H1 (cell line): Measurements from ENCODE around the gene HOXB8. TPM values are rescaled to one million over a fixed set of nuclear protein-coding genes. Genes with fewer than 3 reads are reported as not detected.

Source experiments
- CTCF ChIA-PET: fragments of 300-600 bp; sonication (Branson Sonifier 250); formaldehyde crosslinking; loops from one replicate; lab custom pipeline; 2021; ENCODE audit not compliant: partially characterized antibody; lab: Charles Lee
- POLR2A ChIA-PET: fragments of 300-600 bp; sonication (Branson Sonifier 250); formaldehyde crosslinking; loops from one replicate; lab custom pipeline; 2021; ENCODE audit warnings: inconsistent platforms; ENCODE audit not compliant: partially characterized antibody; lab: Charles Lee
- DNase-seq, 2 experiments: peaks; one replicate each; pipeline versions ENCODE4 v3.0.0 to v3.0.0-alpha.2; 2010 to 2022; ENCODE audit warnings: low spot score in 2 of 2, low read depth in 1 of 2, mixed read lengths in 1 of 2
- FAIRE-seq: peaks from 2 replicates; lab custom pipeline; 2011; peaks lifted over from hg19 to GRCh38; lab: Jason Lieb, UNC
- H2AFZ ChIP-seq: 2 replicates; pipeline ENCODE4 v1.8.1; 2012; ENCODE audit warnings: low read length, inconsistent platforms
- H2AK5ac ChIP-seq: 2 replicates; pipeline ENCODE4 v1.6.1; 2013; ENCODE audit warnings: low read depth, low read length
- H2BK120ac ChIP-seq: replicated peaks from 2 replicates; pipeline ENCODE3; 2013; ENCODE audit warnings: low read depth, low read length, inconsistent platforms
- H2BK12ac ChIP-seq: 2 replicates; pipeline ENCODE4 v1.6.1; 2013; ENCODE audit warnings: low read depth, low read length
- H2BK15ac ChIP-seq: 2 replicates; pipeline ENCODE4 v1.6.1; 2013; ENCODE audit warnings: low read length
- H2BK20ac ChIP-seq: 2 replicates; pipeline ENCODE4 v1.6.1; 2013; ENCODE audit warnings: low read length
- H2BK5ac ChIP-seq: 2 replicates; pipeline ENCODE4 v1.6.1; 2013; ENCODE audit warnings: low read depth, low read length
- H3K14ac ChIP-seq: 2 replicates; pipeline ENCODE4 v1.6.1; 2013; ENCODE audit warnings: inconsistent platforms; ENCODE audit not compliant: insufficient read length
- H3K18ac ChIP-seq: 2 replicates; pipeline ENCODE4 v1.6.1; 2013; ENCODE audit warnings: low read length; ENCODE audit errors: extremely low read depth
- H3K23ac ChIP-seq: 2 replicates; pipeline ENCODE4 v1.6.1; 2013; ENCODE audit warnings: inconsistent platforms; ENCODE audit not compliant: insufficient read length
- H3K23me2 ChIP-seq: 2 replicates; pipeline ENCODE4 v1.6.1; 2013; ENCODE audit warnings: low read depth, low read length
- H3K27ac ChIP-seq: 2 replicates; pipeline ENCODE4 v1.6.1; 2011; ENCODE audit warnings: low read depth, low read length, inconsistent platforms
- H3K27me3 ChIP-seq, 4 experiments: replicated peaks in 1 of 4; 1 replicate in 1 of 4; 2 replicates in 3 of 4; pipeline versions ENCODE4 v1.6.1 to v1.8.1; 2011 to 2013; ENCODE audit warnings: low read length in 3 of 4, mild to moderate bottlenecking in 3 of 4, inconsistent platforms in 2 of 4, mixed read lengths in 2 of 4, moderate library complexity in 1 of 4; ENCODE audit not compliant: control insufficient read depth in 3 of 4, insufficient read depth in 3 of 4; ENCODE audit errors: extremely low read depth in 1 of 4
- H3K36me3 ChIP-seq, 4 experiments: 2 replicates each; pipeline versions ENCODE4 v1.6.1 to v1.8.1; 2011 to 2013; ENCODE audit warnings: mild to moderate bottlenecking in 4 of 4, low read length in 3 of 4, moderate library complexity in 2 of 4, control low read depth in 1 of 4, inconsistent platforms in 1 of 4; ENCODE audit not compliant: insufficient read depth in 4 of 4, control insufficient read depth in 2 of 4
- H3K4ac ChIP-seq: replicated peaks from 2 replicates; pipeline ENCODE3; 2013; ENCODE audit warnings: low read length, low read depth, mixed read lengths, inconsistent platforms; ENCODE audit not compliant: insufficient read length
- H3K4me1 ChIP-seq, 4 experiments: replicated peaks in 1 of 4; 1 replicate in 1 of 4; 2 replicates in 3 of 4; pipeline versions ENCODE4 v1.6.1 to v1.8.1; 2011 to 2013; ENCODE audit warnings: low read length in 3 of 4, inconsistent platforms in 2 of 4, mixed read lengths in 1 of 4; ENCODE audit not compliant: insufficient read depth in 4 of 4, control insufficient read depth in 3 of 4
- H3K4me2 ChIP-seq, 2 experiments: 2 replicates each; pipeline versions ENCODE4 v1.6.1 to v1.8.1; 2011 to 2013; ENCODE audit warnings: low read depth in 2 of 2, low read length in 2 of 2, control low read depth in 1 of 2, inconsistent platforms in 1 of 2, mild to moderate bottlenecking in 1 of 2; ENCODE audit not compliant: insufficient read depth in 1 of 2
- H3K4me3 ChIP-seq, 4 experiments: fragments of 200-600, 300-600 bp in 1 of 4; sonication (generic), shearing (Covaris generic), sonication (Bioruptor Twin) in 1 of 4; 2 replicates each; pipeline versions ENCODE4 v1.5.1 to v1.8.1; 2011 to 2016; ENCODE audit warnings: low read length in 4 of 4, low read depth in 3 of 4, control low read depth in 2 of 4, inconsistent platforms in 2 of 4, mild to moderate bottlenecking in 2 of 4, mixed read lengths in 1 of 4, moderate library complexity in 1 of 4; ENCODE audit not compliant: insufficient read depth in 2 of 4; ENCODE audit errors: extremely low read depth in 1 of 4
- H3K56ac ChIP-seq: replicated peaks from 2 replicates; pipeline ENCODE3; 2013; ENCODE audit warnings: low read depth, mild to moderate bottlenecking, mixed read lengths, low read length, inconsistent platforms; ENCODE audit not compliant: insufficient read length
- H3K79me1 ChIP-seq: 2 replicates; pipeline ENCODE4 v1.6.1; 2013; ENCODE audit warnings: low read depth, low read length, control low read depth
- H3K79me2 ChIP-seq, 2 experiments: 2 replicates each; pipeline versions ENCODE4 v1.6.1 to v1.8.1; 2012 to 2013; ENCODE audit warnings: low read length in 2 of 2, mild to moderate bottlenecking in 2 of 2, inconsistent platforms in 1 of 2; ENCODE audit not compliant: insufficient read depth in 2 of 2, control insufficient read depth in 1 of 2
- H3K9ac ChIP-seq, 4 experiments: replicated peaks in 1 of 4; 1 replicate in 1 of 4; 2 replicates in 3 of 4; pipeline versions ENCODE4 v1.6.1 to v1.8.1; 2011 to 2013; ENCODE audit warnings: low read depth in 3 of 4, low read length in 3 of 4, control low read depth in 2 of 4, mild to moderate bottlenecking in 2 of 4, moderate library complexity in 2 of 4, inconsistent platforms in 1 of 4; ENCODE audit errors: extremely low read depth in 1 of 4
- H3K9me3 ChIP-seq, 2 experiments: 2 replicates each; pipeline versions ENCODE4 v1.6.1 to v1.8.1; 2012 to 2013; ENCODE audit warnings: mild to moderate bottlenecking in 2 of 2, moderate library complexity in 2 of 2, control low read depth in 1 of 2, inconsistent platforms in 1 of 2, low read depth in 1 of 2, low read length in 1 of 2, mixed read lengths in 1 of 2; ENCODE audit not compliant: insufficient read depth in 2 of 2
- H4K20me1 ChIP-seq, 2 experiments: replicated peaks in 1 of 2; 2 replicates each; pipeline versions ENCODE3 to v1.8.1; 2011 to 2013; ENCODE audit warnings: inconsistent platforms in 2 of 2, low read length in 2 of 2, mild to moderate bottlenecking in 1 of 2; ENCODE audit not compliant: insufficient read depth in 2 of 2, control insufficient read depth in 1 of 2
- H4K5ac ChIP-seq: 2 replicates; pipeline ENCODE4 v1.6.1; 2013; ENCODE audit warnings: low read length, low read depth, mixed read lengths, inconsistent platforms; ENCODE audit not compliant: insufficient read length
- H4K8ac ChIP-seq: 2 replicates; pipeline ENCODE4 v1.8.0; 2013; ENCODE audit warnings: mild to moderate bottlenecking, moderate library complexity, low read length, inconsistent platforms; ENCODE audit not compliant: insufficient read depth; ENCODE audit errors: extremely low read depth
- H4K91ac ChIP-seq: replicated peaks from 2 replicates; pipeline ENCODE3; 2013; ENCODE audit warnings: low read length, mixed read lengths, inconsistent platforms; ENCODE audit not compliant: insufficient read length
- SUZ12 ChIP-seq: fragments of 200-600 bp; sonication (generic); IDR thresholded peaks from 2 replicates; pipeline ENCODE4 v1.6.1; 2012; ENCODE audit warnings: mild to moderate bottlenecking, inconsistent platforms, low read length, moderate library complexity, mixed read lengths
- TAF7 ChIP-seq: optimal IDR thresholded peaks from 2 replicates; pipeline ENCODE3; 2011; ENCODE audit warnings: low read depth, mild to moderate bottlenecking, inconsistent platforms, low read length, moderate library complexity, borderline replicate concordance
- TBP ChIP-seq: IDR thresholded peaks from 2 replicates; pipeline ENCODE4 v1.6.1; 2011; ENCODE audit warnings: low read depth, low read length, improper control_type of control experiment
- polyA plus RNA-seq, 7 experiments: library from polyadenylated mRNA; depleted of rRNA in 3 of 7; stranded (reverse) in 5 of 7; unstranded in 2 of 7; fragments of >200 nt in 5 of 7; fragments of 200-250 nt in 2 of 7; gene quantifications; 1 replicate in 5 of 7; 2 replicates in 1 of 7; 4 replicates in 1 of 7; pipeline versions ENCODE4 v1.2.1 to v1.2.3, GENCODE V29; 2011 to 2013; ENCODE audit warnings: missing spikeins in 2 of 7, mixed read lengths in 2 of 7
- total RNA-seq: library from RNA; stranded (reverse); fragmentation: NEBNext Ultra II Directional; extraction: Animal tissue kit (Norgen Biotek cat#: 25700); gene quantifications from 2 replicates; pipeline ENCODE4 v1.2.1, GENCODE V29; 2021

The HOXB8 gene
- total and polyA plus RNA-seq, 2 of the 8 experiments (the other 6 are each of a cell fraction or from before 2014, with no cell fraction given): not detected

DNA sequence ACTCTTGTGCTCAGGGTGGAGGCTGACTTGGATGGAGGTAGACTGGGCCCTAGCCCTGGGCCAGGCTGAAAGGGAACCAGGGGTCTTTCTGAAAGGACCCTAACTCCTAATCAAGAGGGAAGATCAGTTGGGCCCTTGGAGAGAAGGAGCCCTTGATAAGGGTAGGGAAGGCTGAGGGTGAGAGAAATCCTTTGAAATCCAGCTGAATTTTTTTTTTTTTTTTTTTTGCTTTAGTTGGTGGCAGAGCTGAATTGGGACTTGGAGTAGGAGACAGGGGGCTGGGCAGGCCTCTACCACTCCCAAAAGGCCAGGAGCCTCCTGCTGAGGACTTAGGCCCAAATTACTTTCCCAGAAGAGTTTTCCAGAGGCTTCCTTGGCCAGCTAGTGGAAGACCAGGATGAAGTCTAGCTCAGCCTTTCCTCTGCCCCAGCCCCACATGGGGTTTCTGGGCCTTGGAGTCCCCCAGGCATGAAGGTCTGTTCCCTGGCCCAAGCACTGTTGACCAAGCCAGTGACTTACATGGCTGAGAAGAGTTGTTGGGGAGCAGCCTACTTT, 24.4 kb downstream of the HOXB8 start:
- Histone ChIP-seq H3K14ac (no peak overlapping the region), H3K4me1 (peaks cover 0 to 6% (median 3%) of the 10 kb centered on the region in 4 experiments; a peak in 5 of 7 replicates), H2AK5ac (peak overlapping the region; percentile 55; the same call in 1 of the 2 replicates), H4K91ac (no peak overlapping the region), H3K56ac (no peak overlapping the region), H3K79me1 (no peaks in the 10 kb centered on the region), H2BK12ac (no peak overlapping the region), H3K9ac (no peak overlapping the region), H3K18ac (no peak overlapping the region), H2BK15ac (peak overlapping the region; percentile 81; the same call in 1 of the 2 replicates), H3K4me2 (no peak overlapping the region), H3K4me3 (no peak overlapping the region), H2BK20ac (no peak overlapping the region), H4K20me1 (peaks cover 23 to 40% of the 10 kb centered on the region in 2 experiments), H2BK5ac (no peak overlapping the region), H2AFZ (no peak overlapping the region), H4K8ac (no peak overlapping the region), H3K36me3 (peaks cover 0 to 6% (median 0%) of the 10 kb centered on the region in 4 experiments; a peak in 1 of 8 replicates), H3K4ac (no peak overlapping the region), H2BK120ac (no peak overlapping the region), H3K27ac (no peak overlapping the region), H3K9me3 (no peaks in the 10 kb centered on the region; a peak in 1 of 4 replicates), H4K5ac (no peak overlapping the region), H3K23me2 (no peaks in the 10 kb centered on the region; the same call in 1 of the 2 replicates), H3K27me3 (peaks cover 95 to 100% (median 99%) of the 10 kb centered on the region in 4 experiments), H3K23ac (no peak overlapping the region), H3K79me2 (no peaks in the 10 kb centered on the region)
- no peak for FAIRE-seq
- POLR2A ChIA-PET: interaction anchor here (0.6 kb wide), 1 partner anchor 214 kb away, joined by 3 read pairs; no protein-coding TSS in a partner anchor
- CTCF ChIA-PET: interaction anchor here (0.6 to 7.0 kb wide), 14 partner anchors 22 to 701 kb away, joined by 3 to 53 read pairs (median 3); no protein-coding TSS in a partner anchor
- TF ChIP-seq SUZ12: 0 out of 2 replicates have a peak, but pooled peaks have one; percentile 58
- no peak for TF ChIP-seq TBP
- TF ChIP-seq TAF7: no peak
- no peak for DNase-seq
